GM12875 (cell line): Measurements from ENCODE around the gene DCAF8L2.
"Not testable (repeated sequence)": the region's sequence is repeated elsewhere in the genome, so short reads cannot be mapped to it uniquely, and the experiment has no call there.

Experiments
- H3K4me3 ChIP-seq: one replicate; pipeline ENCODE4 v1.5.1; 2011; ENCODE audit warnings: low read depth, low read length, control low read depth
- TF ChIP-seq, protein P1 (sequence below): IDR thresholded peaks from 2 replicates; pipeline ENCODE4 v1.5.1; 2011; ENCODE audit warnings: low read depth, mild to moderate bottlenecking, control low read depth, inconsistent platforms, low read length, moderate library complexity, borderline replicate concordance; ENCODE audit not compliant: insufficient read depth

Gene DCAF8L2

DNA sequence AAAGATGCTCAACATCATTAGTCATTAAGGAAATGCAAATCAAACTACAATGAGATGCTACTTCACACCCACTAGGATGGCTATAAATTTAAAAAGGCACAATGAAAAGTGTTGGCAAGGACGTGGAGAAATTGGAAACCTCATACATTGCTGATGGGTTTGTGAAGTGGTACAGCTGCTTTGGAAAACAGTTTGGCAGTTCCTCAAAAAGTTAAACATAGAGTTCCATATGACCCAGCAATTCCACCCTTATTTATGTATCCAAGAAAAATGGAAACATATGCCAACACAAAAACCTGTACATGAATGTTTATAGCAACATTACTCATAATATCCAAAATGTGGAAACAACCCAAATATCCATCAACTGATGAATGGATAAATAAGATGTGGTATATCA, 116.4 kb downstream of the DCAF8L2 start:
- TF ChIP-seq, protein P1, sequence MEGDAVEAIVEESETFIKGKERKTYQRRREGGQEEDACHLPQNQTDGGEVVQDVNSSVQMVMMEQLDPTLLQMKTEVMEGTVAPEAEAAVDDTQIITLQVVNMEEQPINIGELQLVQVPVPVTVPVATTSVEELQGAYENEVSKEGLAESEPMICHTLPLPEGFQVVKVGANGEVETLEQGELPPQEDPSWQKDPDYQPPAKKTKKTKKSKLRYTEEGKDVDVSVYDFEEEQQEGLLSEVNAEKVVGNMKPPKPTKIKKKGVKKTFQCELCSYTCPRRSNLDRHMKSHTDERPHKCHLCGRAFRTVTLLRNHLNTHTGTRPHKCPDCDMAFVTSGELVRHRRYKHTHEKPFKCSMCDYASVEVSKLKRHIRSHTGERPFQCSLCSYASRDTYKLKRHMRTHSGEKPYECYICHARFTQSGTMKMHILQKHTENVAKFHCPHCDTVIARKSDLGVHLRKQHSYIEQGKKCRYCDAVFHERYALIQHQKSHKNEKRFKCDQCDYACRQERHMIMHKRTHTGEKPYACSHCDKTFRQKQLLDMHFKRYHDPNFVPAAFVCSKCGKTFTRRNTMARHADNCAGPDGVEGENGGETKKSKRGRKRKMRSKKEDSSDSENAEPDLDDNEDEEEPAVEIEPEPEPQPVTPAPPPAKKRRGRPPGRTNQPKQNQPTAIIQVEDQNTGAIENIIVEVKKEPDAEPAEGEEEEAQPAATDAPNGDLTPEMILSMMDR = no peak

GRCh38 chrX:27715610-27716009, 125.5 kb downstream of the DCAF8L2 start:
- H3K4me3 ChIP-seq = no peak overlapping the region
- TF ChIP-seq, protein P1 = no peak

More for the DNA sequence above, 116.4 kb downstream of the DCAF8L2 start:
- no peak overlapping the region for H3K4me3 ChIP-seq

DNA sequence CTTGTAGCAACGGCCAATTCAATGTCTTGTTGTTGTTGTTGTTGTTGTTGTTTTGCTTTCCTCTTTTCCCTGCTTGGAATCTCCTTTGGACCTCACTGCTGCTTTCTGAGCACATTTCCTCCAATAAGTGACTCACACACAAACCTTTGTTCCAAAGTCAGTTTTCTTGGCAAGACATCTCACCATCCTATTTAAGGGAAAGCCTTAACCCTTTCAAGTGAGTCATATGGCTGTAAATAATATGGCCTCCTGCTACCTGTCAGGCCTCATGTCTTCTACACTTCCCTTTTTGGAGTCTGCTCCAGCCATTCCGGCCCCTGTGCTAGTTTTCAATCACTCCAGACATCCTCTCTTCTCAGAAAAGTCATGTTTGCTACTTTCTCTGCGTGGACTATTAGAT, 138.1 kb downstream of the DCAF8L2 start:
- no peak overlapping the region for H3K4me3 ChIP-seq
- TF ChIP-seq, protein P1 = no peak

DNA sequence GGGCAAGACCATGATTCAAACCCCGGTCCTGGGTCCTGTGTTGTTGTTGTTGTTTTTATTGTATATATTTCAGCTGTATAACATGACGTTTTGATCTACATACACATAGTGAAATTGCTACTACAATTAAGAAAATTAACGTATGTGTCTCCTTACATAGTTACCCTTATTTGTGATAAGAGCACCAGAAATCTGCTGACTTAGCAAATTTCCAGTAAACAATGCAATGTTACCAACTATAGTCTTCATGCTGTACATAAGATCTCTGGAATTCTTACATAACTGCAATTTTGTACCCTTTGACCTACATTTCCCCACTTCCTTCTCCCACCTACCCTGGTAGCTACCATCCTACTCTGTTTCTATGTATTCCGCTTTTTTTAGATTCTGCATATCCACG, 141.8 kb downstream of the DCAF8L2 start:
- TF ChIP-seq, protein P1 = no peak
- H3K4me3 ChIP-seq = no peak overlapping the region

DNA sequence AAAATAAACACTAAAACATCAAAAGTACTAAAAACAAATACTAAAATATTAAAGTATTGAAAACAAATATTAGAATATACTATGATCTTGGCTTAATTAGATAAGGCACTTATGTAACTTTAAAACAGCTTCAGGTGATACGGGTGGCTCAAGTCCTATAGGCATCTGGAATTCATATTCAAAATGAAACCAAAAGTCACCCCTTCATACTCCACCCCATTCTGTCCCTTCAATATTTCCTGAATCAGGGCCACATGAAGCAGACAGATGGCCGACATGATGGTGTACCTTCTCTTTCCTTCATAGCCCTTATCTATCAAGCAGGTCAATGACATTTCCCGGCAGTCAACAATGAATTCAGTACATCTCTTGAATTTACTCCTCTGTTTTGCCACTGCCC, 145.8 kb downstream of the DCAF8L2 start:
- TF ChIP-seq, protein P1 = no peak

GRCh38 chrX:27740933-27741332, 150.8 kb downstream of the DCAF8L2 start:
- no peak overlapping the region for H3K4me3 ChIP-seq
- TF ChIP-seq, protein P1 = no peak

More for the DNA sequence above, 145.8 kb downstream of the DCAF8L2 start:
- no peak overlapping the region for H3K4me3 ChIP-seq

DNA sequence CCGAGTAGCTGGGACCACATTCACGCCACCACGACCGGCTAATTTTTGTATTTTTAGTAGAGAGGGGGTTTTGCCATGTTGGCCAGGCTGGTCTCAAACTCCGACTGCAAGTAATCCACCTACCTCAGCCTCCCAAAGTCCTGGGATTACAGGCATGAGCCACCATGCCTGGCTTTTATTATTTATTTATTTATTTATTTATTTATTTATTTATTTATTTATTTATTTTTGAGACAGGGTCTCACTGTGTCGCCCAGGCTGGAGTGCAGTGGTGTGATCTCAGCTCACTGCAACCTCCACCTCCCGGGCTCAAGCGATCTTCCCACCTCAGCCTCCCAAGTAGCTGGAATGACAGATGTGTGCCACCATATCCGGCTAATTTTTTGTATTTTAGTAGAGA, 153.4 kb downstream of the DCAF8L2 start:
- H3K4me3 ChIP-seq = not testable (repeated sequence)

DNA sequence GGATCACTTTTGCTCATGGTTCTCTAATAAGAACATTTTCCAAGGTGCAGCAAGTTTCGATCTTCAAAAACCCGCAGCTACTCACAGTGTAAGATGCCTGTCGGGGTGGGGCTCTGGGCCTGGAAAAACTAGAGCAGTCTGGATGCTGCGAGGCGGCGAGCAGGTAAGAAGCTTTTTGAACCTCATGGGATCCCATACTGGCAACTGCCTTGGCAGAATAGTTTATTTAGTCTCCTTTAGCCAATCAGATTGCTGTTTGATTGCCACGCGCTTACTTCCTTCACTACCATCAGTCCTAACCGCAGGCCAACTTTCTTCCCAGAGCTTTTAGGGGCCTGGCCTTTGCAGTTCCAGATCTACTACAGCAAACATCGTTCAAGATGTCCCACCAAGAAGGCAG, 156.4 kb downstream of the DCAF8L2 start:
- TF ChIP-seq, protein P1 = no peak
- no peak overlapping the region for H3K4me3 ChIP-seq

- not testable (repeated sequence) for H3K4me3 ChIP-seq
Measured at GRCh38 chrX:27750298-27750697, 160.2 kb downstream of the DCAF8L2 start.
